SK-N-SH treated with all-trans-retinoic acid at 6 μM for 48 hours (cell line): ENCODE results near the gene CCNL2.

Experiments
- ARNTL ChIP-seq: fragments of 450-650 bp; formaldehyde crosslinking; IDR thresholded peaks from 2 replicates; pipeline ENCODE4 v1.5.0; 2020; ENCODE audit warnings: low read depth, mild to moderate bottlenecking, moderate library complexity, borderline replicate concordance
- TCF4 ChIP-seq: fragments of 250-450 bp; sonication (Bioruptor Pico); IDR thresholded peaks from 2 replicates; pipeline ENCODE4 v1.8.0; 2021; ENCODE audit warnings: mild to moderate bottlenecking, moderate library complexity, borderline replicate concordance
- TF ChIP-seq, protein P1 (sequence below): fragments of 250-450 bp; sonication (Bioruptor Pico); IDR thresholded peaks from 2 replicates; pipeline ENCODE4 v1.8.0; 2020; ENCODE audit warnings: mild to moderate bottlenecking, moderate library complexity, borderline replicate concordance

DNA sequence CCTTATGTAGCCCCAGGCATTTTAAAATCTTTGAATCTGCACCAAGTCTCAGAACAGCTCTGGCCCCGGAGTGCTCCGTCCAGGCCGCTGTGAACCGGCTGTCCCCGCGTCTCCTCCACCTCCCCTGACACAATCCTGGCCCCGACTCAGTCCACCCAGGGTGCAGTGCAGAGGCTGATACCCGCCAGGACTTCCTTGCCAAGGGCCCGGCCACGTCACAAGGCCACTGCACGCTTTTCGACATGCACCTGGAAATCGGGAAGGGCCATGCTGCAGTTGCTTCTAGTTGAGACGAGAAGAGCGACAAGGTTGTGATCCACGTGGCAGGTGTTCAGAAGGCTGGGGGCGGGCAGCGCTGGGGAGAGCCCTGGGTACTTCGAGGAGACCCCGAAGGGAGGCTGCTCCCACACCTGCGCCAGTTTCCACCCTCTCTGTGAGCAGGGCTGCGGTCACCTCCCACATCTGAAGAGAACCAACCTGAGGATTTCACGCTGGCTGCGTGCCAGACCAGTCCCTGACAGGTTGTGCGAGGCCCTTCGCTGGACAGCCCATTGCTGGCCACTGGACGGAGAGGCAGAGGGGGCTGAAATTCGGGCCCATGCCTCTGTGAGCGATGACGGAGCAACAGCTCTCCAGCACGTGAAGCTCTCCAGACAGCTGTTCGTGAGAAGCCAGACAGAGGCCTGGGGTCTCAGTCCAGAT is 43.1 kb upstream of the CCNL2 start:
- TF ChIP-seq ARNTL (CRISPR knock-in tag) (no peak), TCF4 (CRISPR knock-in tag) (no peak)
- TF ChIP-seq, protein P1, sequence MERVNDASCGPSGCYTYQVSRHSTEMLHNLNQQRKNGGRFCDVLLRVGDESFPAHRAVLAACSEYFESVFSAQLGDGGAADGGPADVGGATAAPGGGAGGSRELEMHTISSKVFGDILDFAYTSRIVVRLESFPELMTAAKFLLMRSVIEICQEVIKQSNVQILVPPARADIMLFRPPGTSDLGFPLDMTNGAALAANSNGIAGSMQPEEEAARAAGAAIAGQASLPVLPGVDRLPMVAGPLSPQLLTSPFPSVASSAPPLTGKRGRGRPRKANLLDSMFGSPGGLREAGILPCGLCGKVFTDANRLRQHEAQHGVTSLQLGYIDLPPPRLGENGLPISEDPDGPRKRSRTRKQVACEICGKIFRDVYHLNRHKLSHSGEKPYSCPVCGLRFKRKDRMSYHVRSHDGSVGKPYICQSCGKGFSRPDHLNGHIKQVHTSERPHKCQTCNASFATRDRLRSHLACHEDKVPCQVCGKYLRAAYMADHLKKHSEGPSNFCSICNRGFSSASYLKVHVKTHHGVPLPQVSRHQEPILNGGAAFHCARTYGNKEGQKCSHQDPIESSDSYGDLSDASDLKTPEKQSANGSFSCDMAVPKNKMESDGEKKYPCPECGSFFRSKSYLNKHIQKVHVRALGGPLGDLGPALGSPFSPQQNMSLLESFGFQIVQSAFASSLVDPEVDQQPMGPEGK (CRISPR knock-in tag): no peak
